Measurements from ENCODE around the gene TXNRD2.

Gene TXNRD2

GRCh38 chr22:19965771-19966709, 24.4 kb upstream of the TXNRD2 start:
- DNase-seq: no peak

- DNase-seq: no peak
These were observed 23.2 kb upstream of the TXNRD2 start for GRCh38 chr22:19964701-19965386.

GRCh38 chr22:19963863-19964642, 22.4 kb upstream of the TXNRD2 start:
- no peak for DNase-seq

GRCh38 chr22:19962909-19963806, 21.5 kb upstream of the TXNRD2 start:
- no peak for DNase-seq

- peak; percentile 10 for DNase-seq
These were observed 20.8 kb upstream of the TXNRD2 start for GRCh38 chr22:19962246-19962908.

- DNase-seq: no peak
These were observed 20.2 kb upstream of the TXNRD2 start for GRCh38 chr22:19961868-19962245.

- DNase-seq: no peak
These were observed 19.6 kb upstream of the TXNRD2 start for GRCh38 chr22:19961201-19961580.

- DNase-seq: no peak
These were observed 19.0 kb upstream of the TXNRD2 start for GRCh38 chr22:19960491-19961200.

- no peak for DNase-seq
These were observed 18.2 kb upstream of the TXNRD2 start for GRCh38 chr22:19959587-19960490.

- DNase-seq: no peak
These were observed 17.5 kb upstream of the TXNRD2 start for GRCh38 chr22:19959043-19959586.

- DNase-seq: no peak
These were observed 16.7 kb upstream of the TXNRD2 start for GRCh38 chr22:19958083-19959042.

GRCh38 chr22:19957445-19957844, 15.8 kb upstream of the TXNRD2 start:
- no peak for DNase-seq

GRCh38 chr22:19955241-19956128, 13.9 kb upstream of the TXNRD2 start:
- no peak for DNase-seq

- DNase-seq: no peak
These were observed 9.7 kb upstream of the TXNRD2 start for GRCh38 chr22:19951346-19951745.

GRCh38 chr22:19948057-19948760, 6.6 kb upstream of the TXNRD2 start:
- DNase-seq: no peak
